ENCODE results near the gene ITIH6.
"Not testable (repeated sequence)": the region's sequence is repeated elsewhere in the genome, so short reads cannot be mapped to it uniquely, and the experiment has no call there.

The ITIH6 gene

GRCh38 chrX:54817220-54817820 lies 19.3 kb upstream of the ITIH6 start:
- no peaks in the 10 kb centered on the region for H3K27me3 Mint-ChIP-seq
- H3K9me3 Mint-ChIP-seq: no peaks in the 10 kb centered on the region
- no peak overlapping the region for H3K27ac Mint-ChIP-seq
- no peaks in the 10 kb centered on the region for H3K4me1 Mint-ChIP-seq
- H3K4me3 Mint-ChIP-seq: no peak overlapping the region
- peaks cover 9% of the 10 kb centered on the region for H3K36me3 Mint-ChIP-seq

- H3K36me3 Mint-ChIP-seq: peaks cover 9% of the 10 kb centered on the region
- H3K27me3 Mint-ChIP-seq: no peaks in the 10 kb centered on the region
- H3K9me3 Mint-ChIP-seq: no peaks in the 10 kb centered on the region
- H3K4me3 Mint-ChIP-seq: no peak overlapping the region
- H3K27ac Mint-ChIP-seq: no peak overlapping the region
- H3K4me1 Mint-ChIP-seq: peaks cover 17% of the 10 kb centered on the region
Measured at GRCh38 chrX:54812306-54812705, 14.3 kb upstream of the ITIH6 start.

DNA sequence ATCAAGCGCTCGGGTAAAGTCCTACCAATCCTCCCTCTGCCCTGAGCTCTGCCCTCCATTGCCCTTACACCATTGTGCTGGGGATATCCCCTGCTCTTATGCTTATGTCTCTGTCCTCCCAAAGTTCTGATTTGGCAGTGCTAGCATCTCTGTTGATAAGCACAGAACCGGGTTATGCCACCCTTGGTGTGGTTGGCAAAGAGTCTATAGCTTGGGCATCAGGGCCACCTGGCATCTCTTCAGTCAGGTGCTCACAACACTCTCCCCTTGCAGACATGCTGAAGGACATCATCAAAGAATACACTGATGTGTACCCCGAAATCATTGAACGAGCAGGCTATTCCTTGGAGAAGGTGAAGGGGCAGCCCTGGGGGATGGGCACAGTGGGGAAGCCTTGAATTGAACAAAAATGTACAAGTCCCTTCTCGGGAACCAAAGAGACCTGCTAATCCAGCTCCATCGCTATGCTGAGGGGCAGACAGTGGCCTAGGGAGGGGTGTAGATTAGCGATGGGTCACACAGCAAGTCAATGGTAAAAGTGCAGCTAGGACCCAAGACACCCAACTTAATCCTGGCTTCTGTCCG lies 13.3 kb upstream of the ITIH6 start:
- peaks cover 21% of the 10 kb centered on the region for H3K4me1 Mint-ChIP-seq
- peak overlapping the region; percentile 19 for H3K4me3 Mint-ChIP-seq
- no peaks in the 10 kb centered on the region for H3K27me3 Mint-ChIP-seq
- H3K36me3 Mint-ChIP-seq: peaks cover 8% of the 10 kb centered on the region
- H3K27ac Mint-ChIP-seq: no peak overlapping the region
- no peaks in the 10 kb centered on the region for H3K9me3 Mint-ChIP-seq

- Mint-ChIP-seq H3K4me3 (no peak overlapping the region), H3K4me1 (peaks cover 21% of the 10 kb centered on the region), H3K9me3 (no peaks in the 10 kb centered on the region)
Measured at GRCh38 chrX:54810532-54810931, 12.5 kb upstream of the ITIH6 start.

GRCh38 chrX:54808605-54809483 lies 10.8 kb upstream of the ITIH6 start:
- no peaks in the 10 kb centered on the region for H3K27me3 Mint-ChIP-seq
- peak overlapping the region; percentile 94 for H3K27ac Mint-ChIP-seq
- peaks cover 21% of the 10 kb centered on the region for H3K4me1 Mint-ChIP-seq
- peak overlapping the region; percentile 89 for H3K4me3 Mint-ChIP-seq
- H3K36me3 Mint-ChIP-seq: peaks cover 2% of the 10 kb centered on the region
- no peaks in the 10 kb centered on the region for H3K9me3 Mint-ChIP-seq

More at GRCh38 chrX:54810532-54810931, 12.5 kb upstream of the ITIH6 start:
- no peaks in the 10 kb centered on the region for H3K27me3 Mint-ChIP-seq
- H3K27ac Mint-ChIP-seq: peak overlapping the region; percentile 41
- peaks cover 3% of the 10 kb centered on the region for H3K36me3 Mint-ChIP-seq

GRCh38 chrX:54808109-54808604 lies 10.1 kb upstream of the ITIH6 start:
- Mint-ChIP-seq H3K36me3 (no peaks in the 10 kb centered on the region), H3K27me3 (no peaks in the 10 kb centered on the region), H3K4me1 (peaks cover 21% of the 10 kb centered on the region), H3K27ac (peak overlapping the region; percentile 94), H3K4me3 (peak overlapping the region; percentile 89), H3K9me3 (no peaks in the 10 kb centered on the region)

DNA sequence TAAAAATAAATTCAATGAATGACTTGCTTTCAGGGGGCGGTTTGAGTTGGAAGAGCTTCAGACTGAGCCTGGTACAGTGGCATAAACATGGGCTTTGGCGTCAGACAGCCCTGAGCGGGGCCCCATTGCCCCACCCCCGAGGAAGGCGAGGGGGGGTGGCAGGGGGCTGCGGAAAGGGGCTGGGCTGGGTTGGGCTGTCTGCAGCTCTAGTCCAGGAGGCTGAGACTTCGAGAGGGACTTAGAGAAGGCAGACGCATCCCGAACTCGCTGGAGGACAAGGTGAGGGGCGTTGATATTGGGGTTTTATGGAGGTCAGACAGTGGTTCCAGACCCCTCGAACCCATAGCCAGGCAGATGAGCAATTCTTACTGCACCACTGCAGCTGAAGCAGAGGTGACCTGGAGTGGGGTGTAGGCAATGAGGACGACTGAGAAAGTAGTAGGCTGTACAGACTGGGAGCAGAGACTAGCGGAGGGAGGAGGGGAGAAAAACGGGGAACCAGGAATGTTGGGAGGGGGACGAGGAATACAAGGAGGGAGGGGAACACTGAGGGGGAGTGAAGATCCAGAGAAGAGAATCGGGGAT lies 9.6 kb upstream of the ITIH6 start, which contains the start of gene MAGED2:
TSS of gene MAGED2 (plus strand) at position 222 of the 585 bp plus-strand sequence. CDS start 1,587 bp downstream, outside the sequence.
- Mint-ChIP-seq H3K27me3 (no peaks in the 10 kb centered on the region), H3K27ac (peak within 1 kb of the TSS; percentile 94), H3K9me3 (no peaks in the 10 kb centered on the region), H3K36me3 (no peaks in the 10 kb centered on the region), H3K4me1 (peaks cover 21% of the 10 kb centered on the region), H3K4me3 (peak within 1 kb of the TSS; percentile 89)

- no peak overlapping the region for H3K4me3 Mint-ChIP-seq
- H3K9me3 Mint-ChIP-seq: no peaks in the 10 kb centered on the region
- no peak overlapping the region for H3K27ac Mint-ChIP-seq
- H3K27me3 Mint-ChIP-seq: no peaks in the 10 kb centered on the region
- H3K36me3 Mint-ChIP-seq: no peaks in the 10 kb centered on the region
- H3K4me1 Mint-ChIP-seq: no peaks in the 10 kb centered on the region
Measured at GRCh38 chrX:54799046-54799445, 991 bp upstream of the ITIH6 start.

DNA sequence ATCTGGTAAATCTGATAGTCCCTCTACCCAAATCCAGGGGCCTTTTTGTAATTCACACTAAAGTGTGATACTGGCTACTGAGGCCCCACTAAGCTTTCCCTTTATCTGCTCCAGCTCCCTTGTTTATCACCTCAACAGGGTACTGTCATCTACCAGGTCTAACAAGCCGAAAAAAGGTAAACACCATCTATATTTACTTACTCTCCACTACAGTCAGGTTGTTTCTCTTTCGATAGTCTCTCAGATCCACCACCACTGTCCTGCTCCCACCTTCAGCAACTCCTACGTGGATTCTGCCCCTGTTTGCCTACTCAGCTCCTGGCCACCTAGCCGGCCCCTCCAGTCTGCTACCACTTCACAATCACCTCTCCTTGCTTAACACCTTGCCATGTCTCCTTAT lies 3.3 kb downstream of the ITIH6 start:
- no peaks in the 10 kb centered on the region for H3K27me3 Mint-ChIP-seq
- H3K4me3 Mint-ChIP-seq: no peak overlapping the region
- H3K9me3 Mint-ChIP-seq: no peaks in the 10 kb centered on the region
- no peaks in the 10 kb centered on the region for H3K36me3 Mint-ChIP-seq
- no peak overlapping the region for H3K27ac Mint-ChIP-seq
- H3K4me1 Mint-ChIP-seq: no peaks in the 10 kb centered on the region

DNA sequence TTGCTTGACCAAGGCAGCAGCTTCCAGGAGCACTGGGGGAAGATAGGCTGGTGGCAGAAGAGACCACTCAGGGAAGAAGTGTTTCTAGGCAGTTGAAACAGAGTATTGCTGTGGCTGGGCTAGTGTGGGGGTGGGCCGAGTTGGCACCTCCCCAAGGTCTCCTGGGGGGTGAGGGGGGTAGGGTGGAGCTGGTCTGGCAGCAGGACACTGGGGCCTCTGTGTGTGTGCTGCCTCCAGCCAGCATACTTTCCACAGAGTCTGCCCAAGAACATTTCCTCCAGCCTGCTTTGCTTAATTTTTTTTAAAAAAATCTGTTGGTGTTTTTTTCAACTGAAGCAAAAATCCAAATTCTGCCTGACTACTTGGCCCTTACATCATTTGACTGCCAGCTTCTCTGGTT lies 4.0 kb downstream of the ITIH6 start:
- Mint-ChIP-seq H3K27ac (no peak overlapping the region), H3K4me3 (no peak overlapping the region), H3K27me3 (no peaks in the 10 kb centered on the region), H3K4me1 (no peaks in the 10 kb centered on the region), H3K9me3 (no peaks in the 10 kb centered on the region), H3K36me3 (no peaks in the 10 kb centered on the region)

GRCh38 chrX:54789405-54789804 lies 8.7 kb downstream of the ITIH6 start:
- not testable (repeated sequence) for H3K9me3 Mint-ChIP-seq, H3K27ac Mint-ChIP-seq, H3K4me1 Mint-ChIP-seq, H3K4me3 Mint-ChIP-seq, H3K36me3 Mint-ChIP-seq, H3K27me3 Mint-ChIP-seq

DNA sequence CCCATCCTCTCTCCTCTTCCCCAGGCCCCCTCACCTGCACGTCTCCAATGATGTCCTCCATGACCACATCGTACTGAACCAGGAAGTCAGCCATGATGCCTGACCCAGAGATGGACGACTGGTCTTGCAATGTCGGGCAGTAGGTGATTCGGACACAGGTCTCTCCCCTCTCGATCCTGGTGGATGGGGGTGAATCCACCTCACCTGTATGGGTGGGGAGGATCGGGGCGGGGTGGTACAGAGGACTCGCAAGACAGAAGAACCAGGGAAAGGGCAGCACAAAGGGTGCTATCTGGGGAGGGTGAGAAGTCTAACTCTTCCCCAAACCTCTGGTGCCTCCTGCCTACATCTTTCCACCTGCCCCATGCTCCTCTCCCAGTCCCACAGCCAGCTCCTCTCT lies 9.6 kb downstream of the ITIH6 start:
- H3K4me1 Mint-ChIP-seq: no peaks in the 10 kb centered on the region
- no peaks in the 10 kb centered on the region for H3K36me3 Mint-ChIP-seq
- no peak overlapping the region for H3K4me3 Mint-ChIP-seq
- no peaks in the 10 kb centered on the region for H3K27me3 Mint-ChIP-seq
- no peaks in the 10 kb centered on the region for H3K9me3 Mint-ChIP-seq
- H3K27ac Mint-ChIP-seq: no peak overlapping the region

DNA sequence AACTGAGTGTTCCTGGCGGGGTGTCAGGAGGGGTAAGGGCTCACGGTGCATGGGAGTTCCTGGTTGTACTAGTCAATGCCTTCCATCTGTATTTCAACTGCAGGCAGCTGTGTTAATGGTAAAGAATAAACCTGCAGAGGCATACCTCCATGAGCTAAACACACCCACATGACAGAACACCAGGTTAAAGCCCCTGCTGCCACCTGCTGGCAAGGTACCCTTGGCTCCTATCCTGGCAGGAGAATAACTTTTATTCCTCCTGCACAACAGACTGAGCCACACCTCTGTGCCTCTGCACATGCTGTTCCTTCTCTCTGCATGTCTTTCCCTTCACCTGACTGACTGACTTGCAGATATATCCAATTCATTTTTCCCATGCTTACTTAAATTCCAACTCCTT lies 11.1 kb downstream of the ITIH6 start:
- no peaks in the 10 kb centered on the region for H3K27me3 Mint-ChIP-seq
- H3K27ac Mint-ChIP-seq: no peak overlapping the region
- H3K4me3 Mint-ChIP-seq: no peak overlapping the region
- no peaks in the 10 kb centered on the region for H3K4me1 Mint-ChIP-seq
- no peaks in the 10 kb centered on the region for H3K36me3 Mint-ChIP-seq
- no peaks in the 10 kb centered on the region for H3K9me3 Mint-ChIP-seq

- no peaks in the 10 kb centered on the region for H3K4me1 Mint-ChIP-seq
- H3K9me3 Mint-ChIP-seq: no peaks in the 10 kb centered on the region
- H3K27me3 Mint-ChIP-seq: no peaks in the 10 kb centered on the region
- H3K4me3 Mint-ChIP-seq: no peak overlapping the region
- H3K36me3 Mint-ChIP-seq: no peaks in the 10 kb centered on the region
- no peak overlapping the region for H3K27ac Mint-ChIP-seq
Measured at GRCh38 chrX:54785901-54786300, 12.2 kb downstream of the ITIH6 start.

DNA sequence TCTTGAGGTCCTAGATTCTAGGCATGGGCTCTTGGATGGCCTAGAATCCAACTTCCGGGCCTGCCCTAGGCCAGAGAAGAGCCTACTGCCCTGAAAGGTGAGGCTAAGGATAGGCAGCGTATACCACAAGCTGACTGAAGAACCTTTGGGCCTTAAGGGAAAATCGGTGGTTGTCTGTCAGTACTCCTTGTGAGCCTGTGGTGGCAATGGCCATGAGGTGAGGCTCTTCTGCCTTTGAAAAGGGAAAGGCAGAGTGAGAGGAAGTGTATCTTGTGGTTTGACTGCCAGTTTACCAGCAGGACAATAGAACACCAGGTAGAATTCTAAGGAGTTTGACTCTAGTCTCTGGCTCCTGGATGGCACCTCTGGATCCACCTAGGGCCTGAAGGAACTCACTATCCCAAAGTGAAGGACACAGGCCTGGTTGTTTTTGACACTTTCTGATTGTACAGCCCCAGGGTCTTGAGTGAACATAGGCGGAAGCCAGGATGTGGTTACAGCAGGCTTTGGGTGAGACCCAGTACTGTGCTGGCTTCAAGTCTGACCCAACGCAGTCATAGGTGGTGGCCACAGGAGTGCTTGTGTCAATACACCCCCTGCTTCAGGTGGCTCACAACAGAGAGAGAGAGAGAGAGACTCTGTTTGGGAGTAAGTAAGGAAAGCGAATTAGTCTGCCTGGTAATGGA lies 20.9 kb downstream of the ITIH6 start:
- Mint-ChIP-seq H3K4me1 (peaks cover 12% of the 10 kb centered on the region), H3K4me3 (no peak overlapping the region), H3K27ac (peak overlapping the region; percentile 85), H3K36me3 (no peaks in the 10 kb centered on the region), H3K27me3 (peaks cover under 1% of the 10 kb centered on the region), H3K9me3 (no peaks in the 10 kb centered on the region)

All from activated naive CD4-positive, alpha-beta T cell treated with anti-CD3 and anti-CD28 coated beads, Interleukin-2, amount 50 U/mL, for 24 hours (primary cell).